HG02642 (cell line): ENCODE measurements around the gene NUAK2.
A peak's percentile ranks its signal among the peaks of the same experiment; 100 is the strongest.

ENCODE experiments used
- ATAC-seq: cut with Tn5 transposase; IDR thresholded peaks from one replicate; pipeline ENCODE4 v1.9.1; 2021; ENCODE audit warnings: mild to moderate bottlenecking; ENCODE audit not compliant: unreplicated experiment, poor library complexity

The NUAK2 gene

GRCh38 chr1:205279986-205280385 lies 41.6 kb downstream of the NUAK2 start:
- ATAC-seq, result peak; percentile 57

- no peak for ATAC-seq
Measured at GRCh38 chr1:205276689-205277065, 44.9 kb downstream of the NUAK2 start.

GRCh38 chr1:205275916-205276688 lies 45.4 kb downstream of the NUAK2 start:
- no peak for ATAC-seq

- no peak for ATAC-seq
Measured at GRCh38 chr1:205275133-205275532, 46.4 kb downstream of the NUAK2 start.

GRCh38 chr1:205274041-205274691 lies 47.4 kb downstream of the NUAK2 start:
- ATAC-seq, result no peak

GRCh38 chr1:205273551-205273982 lies 48.0 kb downstream of the NUAK2 start:
- ATAC-seq, result peak; percentile 72

GRCh38 chr1:205272536-205272935 lies 49.0 kb downstream of the NUAK2 start:
- no peak for ATAC-seq

- ATAC-seq, result no peak
Measured at GRCh38 chr1:205271745-205272144, 49.8 kb downstream of the NUAK2 start.

GRCh38 chr1:205271277-205271676 lies 50.3 kb downstream of the NUAK2 start:
- no peak for ATAC-seq

GRCh38 chr1:205270764-205271163 lies 50.8 kb downstream of the NUAK2 start:
- no peak for ATAC-seq

- ATAC-seq, result no peak
Measured at GRCh38 chr1:205270271-205270670, 51.3 kb downstream of the NUAK2 start.

GRCh38 chr1:205269711-205270110 lies 51.8 kb downstream of the NUAK2 start:
- no peak for ATAC-seq

- no peak for ATAC-seq
Measured at GRCh38 chr1:205268846-205269680, 52.5 kb downstream of the NUAK2 start.

GRCh38 chr1:205267306-205267902 lies 54.1 kb downstream of the NUAK2 start:
- no peak for ATAC-seq

- no peak for ATAC-seq
Measured at GRCh38 chr1:205266611-205267305, 54.8 kb downstream of the NUAK2 start.

GRCh38 chr1:205263580-205264190 lies 57.9 kb downstream of the NUAK2 start:
- no peak for ATAC-seq

GRCh38 chr1:205262731-205263171 lies 58.8 kb downstream of the NUAK2 start:
- ATAC-seq, result no peak

GRCh38 chr1:205261946-205262691 lies 59.4 kb downstream of the NUAK2 start:
- no peak for ATAC-seq
